OCI-LY1 (cell line): Measurements from ENCODE around the gene ARHGEF33.

Experiments used
- H2AFZ ChIP-seq: fragments of 200-600 bp; sonication (generic), shearing (Covaris generic); 2 replicates; pipeline ENCODE4 v1.6.0; 2014; ENCODE audit warnings: antibody characterized with exemption, mild to moderate bottlenecking, low read length
- H3F3A ChIP-seq: fragments of 200-600 bp; sonication (generic), shearing (Covaris generic); 2 replicates; pipeline ENCODE4 v1.6.0; 2014; ENCODE audit warnings: mild to moderate bottlenecking, antibody characterized with exemption, low read length, moderate library complexity; ENCODE audit not compliant: insufficient read depth
- H3K27ac ChIP-seq: fragments of 200-600 bp; sonication (generic); 2 replicates; pipeline ENCODE4 v1.5.1; 2014; ENCODE audit warnings: low read length, mixed run types, mild to moderate bottlenecking, low read depth; ENCODE audit not compliant: poor library complexity, severe bottlenecking
- H3K27me3 ChIP-seq: fragments of 200-600 bp; sonication (generic); 2 replicates; pipeline ENCODE4 v1.6.0; 2014; ENCODE audit warnings: antibody characterized with exemption, mild to moderate bottlenecking, low read length, moderate library complexity; ENCODE audit not compliant: insufficient read depth
- H3K36me3 ChIP-seq: fragments of 200-600 bp; sonication (generic); 2 replicates; pipeline ENCODE4 v1.6.1; 2014; ENCODE audit warnings: mild to moderate bottlenecking, antibody characterized with exemption, low read length, moderate library complexity, mixed read lengths; ENCODE audit not compliant: insufficient read depth
- H3K4me1 ChIP-seq: fragments of 200-600 bp; sonication (generic); 2 replicates; pipeline ENCODE4 v1.5.1; 2014; ENCODE audit warnings: mild to moderate bottlenecking, low read length, moderate library complexity; ENCODE audit not compliant: insufficient read depth, severe bottlenecking
- H3K4me2 ChIP-seq: fragments of 200-600 bp; sonication (generic), shearing (Covaris generic); 2 replicates; pipeline ENCODE4 v1.6.1; 2014; ENCODE audit warnings: low read length
- H3K4me3 ChIP-seq: fragments of 200-600 bp; sonication (generic); 2 replicates; pipeline ENCODE4 v1.5.1; 2014; ENCODE audit warnings: low read length, low read depth, mild to moderate bottlenecking, mixed read lengths; ENCODE audit not compliant: poor library complexity, severe bottlenecking
- H3K79me2 ChIP-seq: fragments of 200-600 bp; shearing (Covaris generic); 2 replicates; pipeline ENCODE4 v1.6.1; 2016; ENCODE audit warnings: mixed run types, low read length, mixed read lengths; ENCODE audit not compliant: insufficient read depth
- H3K9ac ChIP-seq: fragments of 200-600 bp; sonication (generic), shearing (Covaris generic); 2 replicates; pipeline ENCODE4 v1.6.1; 2014; ENCODE audit warnings: mild to moderate bottlenecking, low read length, mixed read lengths
- H3K9me2 ChIP-seq: fragments of 200-600 bp; sonication (generic), shearing (Covaris generic); 2 replicates; pipeline ENCODE4 v1.6.1; 2014; ENCODE audit warnings: low read depth, mild to moderate bottlenecking, low read length, mixed read lengths
- H3K9me3 ChIP-seq: fragments of 200-600 bp; shearing (Covaris generic); 2 replicates; pipeline ENCODE4 v1.6.1; 2014; ENCODE audit warnings: low read length, mixed read lengths
- H4K20me1 ChIP-seq: fragments of 200-600 bp; sonication (generic), shearing (Covaris generic); 2 replicates; pipeline ENCODE4 v1.6.0; 2016; ENCODE audit warnings: mild to moderate bottlenecking, low read length; ENCODE audit not compliant: insufficient read depth
- CTCF ChIP-seq: fragments of 200-600 bp; sonication (generic), shearing (Covaris generic); IDR thresholded peaks from 2 replicates; pipeline ENCODE4 v1.5.1; 2017; ENCODE audit warnings: mild to moderate bottlenecking, antibody characterized with exemption, low read length, moderate library complexity, mixed read lengths
- EZH2 ChIP-seq: fragments of 200-600 bp; sonication (generic), shearing (Covaris generic); IDR thresholded peaks from 2 replicates; pipeline ENCODE4 v1.8.0; 2017; ENCODE audit warnings: borderline replicate concordance, mixed run types, mild to moderate bottlenecking, antibody characterized with exemption, low read length, moderate library complexity, mixed read lengths

The ARHGEF33 gene

GRCh38 chr2:38951766-38952165, 62.1 kb downstream of the ARHGEF33 start:
- no peaks in the 10 kb centered on the region for H3K9me3 ChIP-seq
- no peaks in the 10 kb centered on the region for H3K79me2 ChIP-seq
- no peaks in the 10 kb centered on the region for H3K9me2 ChIP-seq
- H3K4me2 ChIP-seq = no peak overlapping the region
- no peak overlapping the region for H3K9ac ChIP-seq
- no peak overlapping the region for H3K27ac ChIP-seq
- no peaks in the 10 kb centered on the region for H3F3A ChIP-seq
- no peaks in the 10 kb centered on the region; the same call in 1 of the 2 replicates for H3K27me3 ChIP-seq
- no peak overlapping the region for H2AFZ ChIP-seq
- H3K36me3 ChIP-seq = no peaks in the 10 kb centered on the region
- TF ChIP-seq EZH2 = no peak
- H3K4me3 ChIP-seq = no peak overlapping the region
- no peaks in the 10 kb centered on the region for H3K4me1 ChIP-seq
- no peaks in the 10 kb centered on the region for H4K20me1 ChIP-seq

GRCh38 chr2:38957972-38958371, 68.3 kb downstream of the ARHGEF33 start:
- Histone ChIP-seq H3K79me2 (no peaks in the 10 kb centered on the region), H3K36me3 (no peaks in the 10 kb centered on the region), H3K9ac (no peak overlapping the region), H3K4me2 (no peak overlapping the region), H4K20me1 (no peaks in the 10 kb centered on the region), H3K4me1 (peaks cover 14% of the 10 kb centered on the region), H3K27ac (no peak overlapping the region), H3K4me3 (no peak overlapping the region), H3K27me3 (no peaks in the 10 kb centered on the region), H3K9me2 (no peaks in the 10 kb centered on the region), H3F3A (no peaks in the 10 kb centered on the region), H3K9me3 (no peaks in the 10 kb centered on the region), H2AFZ (no peak overlapping the region)
- TF ChIP-seq CTCF (no peak), EZH2 (no peak)

GRCh38 chr2:38959466-38959865, 69.8 kb downstream of the ARHGEF33 start:
- H3K4me3 ChIP-seq = no peak overlapping the region
- no peaks in the 10 kb centered on the region for H3K9me3 ChIP-seq

More at GRCh38 chr2:38959466-38959865, 69.8 kb downstream of the ARHGEF33 start:
- Histone ChIP-seq H3F3A (no peaks in the 10 kb centered on the region), H3K4me2 (no peak overlapping the region), H4K20me1 (no peaks in the 10 kb centered on the region), H3K27me3 (no peaks in the 10 kb centered on the region), H3K27ac (no peak overlapping the region), H3K9me2 (no peaks in the 10 kb centered on the region), H3K4me1 (peaks cover 14% of the 10 kb centered on the region), H3K79me2 (no peaks in the 10 kb centered on the region), H3K36me3 (no peaks in the 10 kb centered on the region), H3K9ac (no peak overlapping the region), H2AFZ (no peak overlapping the region)
- TF ChIP-seq CTCF = no peak
- no peak for TF ChIP-seq EZH2
